ENCODE data around the gene SELENOI. TPM values are rescaled to one million over a fixed set of nuclear protein-coding genes. Genes with fewer than 3 reads are reported as not detected.
A peak's percentile ranks its signal among the peaks of the same experiment; 100 is the strongest.
"Not testable (repeated sequence)": the region's sequence is repeated elsewhere in the genome, so short reads cannot be mapped to it uniquely, and the experiment has no call there.

The SELENOI gene
- total RNA-seq, 1 donor from 2014 or later, result 32.1 TPM

DNA sequence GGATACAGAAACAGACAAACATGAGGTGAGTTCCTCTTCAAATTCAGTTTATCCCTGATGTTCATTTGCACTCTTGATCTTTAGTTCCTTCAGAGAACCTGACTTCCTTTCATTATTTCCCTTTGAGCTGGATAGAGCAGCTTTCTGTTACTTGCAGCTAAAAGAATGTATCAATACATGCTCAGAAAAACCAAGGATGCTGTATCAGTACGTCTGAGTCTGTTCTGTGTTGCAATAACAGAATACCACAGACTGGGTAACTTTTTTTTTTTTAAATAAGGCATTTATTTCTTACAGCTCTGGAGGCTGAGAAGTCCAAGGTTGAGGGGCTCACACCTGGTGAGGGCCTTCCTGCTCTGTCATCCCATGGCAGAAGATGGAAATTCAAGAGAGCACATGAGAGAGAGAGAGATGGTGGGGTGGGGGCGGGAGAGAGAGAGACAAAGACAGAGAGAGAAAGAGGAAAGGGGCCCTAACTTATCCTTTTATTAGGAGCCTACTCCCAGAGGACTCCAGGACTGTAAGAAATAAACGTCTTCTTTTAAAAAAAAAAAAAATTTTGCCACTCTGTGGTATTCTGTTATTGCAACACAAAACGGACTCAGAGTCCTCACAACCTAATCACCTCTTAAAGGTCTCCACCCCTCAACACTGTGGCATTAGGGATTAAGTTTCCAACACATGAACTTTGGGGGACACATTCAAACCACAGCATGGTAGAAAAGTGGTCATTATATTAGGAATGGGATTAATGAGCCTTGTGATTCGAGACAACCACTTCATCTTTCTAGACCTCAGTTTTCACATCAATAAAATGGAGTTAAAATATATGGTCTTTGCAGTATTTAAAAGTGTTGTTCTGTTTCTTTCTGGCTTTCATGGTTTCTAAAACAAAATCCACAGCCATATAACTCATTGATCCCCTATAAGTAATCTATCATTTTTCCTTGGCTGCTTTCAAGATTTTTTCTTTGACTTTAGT lies 18.4 kb upstream of the SELENOI start:
- no peak for ATAC-seq

DNA sequence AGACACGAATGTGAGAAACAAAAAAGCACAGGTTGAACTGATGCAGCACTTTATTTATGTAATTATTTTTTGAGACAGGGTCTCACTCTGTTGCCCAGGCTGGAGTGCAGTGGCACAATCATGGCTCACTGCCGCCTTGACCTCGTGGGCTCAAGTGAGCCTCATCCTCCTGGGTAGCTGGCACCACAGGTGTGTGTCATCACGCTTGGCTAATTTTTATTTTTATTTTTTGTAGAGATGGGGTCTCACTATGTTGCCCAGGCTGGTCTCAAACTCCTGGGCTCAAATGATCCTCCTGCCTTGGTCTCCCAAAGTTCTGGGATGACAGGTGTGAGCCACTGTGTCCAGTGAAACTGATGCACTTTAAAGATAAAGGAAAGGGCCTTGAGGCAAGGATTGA lies 16.9 kb upstream of the SELENOI start:
- ATAC-seq, result not testable (repeated sequence)

- peak; percentile 92 for ATAC-seq
Measured at GRCh38 chr2:26330114-26330549, 15.8 kb upstream of the SELENOI start.

- ATAC-seq, result no peak
Measured at GRCh38 chr2:26330604-26331003, 15.3 kb upstream of the SELENOI start.

DNA sequence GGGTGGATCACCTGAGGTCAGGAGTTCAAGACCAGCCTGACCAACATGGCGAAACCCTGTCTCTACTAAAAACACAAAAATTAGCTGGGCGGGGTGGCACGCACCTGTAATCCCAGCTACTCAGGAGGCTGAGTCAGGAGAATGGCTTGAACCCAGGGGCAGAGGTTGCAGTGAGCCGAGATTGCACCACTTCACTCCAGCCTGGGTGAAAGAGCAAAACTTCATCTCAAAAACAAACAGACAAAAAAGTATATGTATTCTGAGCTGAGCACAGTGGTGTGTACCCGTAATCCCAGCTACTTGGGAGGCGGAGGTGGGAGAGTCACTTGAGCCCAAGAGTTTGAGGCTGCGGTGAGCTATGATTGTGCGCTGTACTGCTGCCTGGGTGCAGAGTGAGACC lies 14.6 kb upstream of the SELENOI start:
- ATAC-seq, result not testable (repeated sequence)

DNA sequence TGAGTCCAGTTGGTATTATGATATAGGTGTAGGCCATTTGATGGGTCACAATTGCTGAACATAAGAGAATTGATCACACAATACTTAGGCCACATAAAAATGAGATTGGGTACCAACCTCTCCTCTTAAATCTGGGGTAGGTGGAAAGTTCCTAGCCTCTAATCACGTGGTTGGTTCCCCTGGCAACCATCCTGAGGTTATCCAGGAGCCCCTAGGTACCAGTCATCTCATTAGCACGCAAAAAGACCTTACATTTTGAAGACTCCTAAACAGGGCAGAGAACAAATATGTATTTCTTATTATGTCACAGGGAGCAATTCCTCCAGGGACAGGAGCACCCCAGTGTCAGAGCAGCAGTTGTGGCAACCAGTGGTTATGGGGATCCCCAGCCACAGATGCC lies 12.7 kb upstream of the SELENOI start:
- ATAC-seq, result no peak

GRCh38 chr2:26335231-26335630 lies 10.7 kb upstream of the SELENOI start:
- ATAC-seq, result no peak

DNA sequence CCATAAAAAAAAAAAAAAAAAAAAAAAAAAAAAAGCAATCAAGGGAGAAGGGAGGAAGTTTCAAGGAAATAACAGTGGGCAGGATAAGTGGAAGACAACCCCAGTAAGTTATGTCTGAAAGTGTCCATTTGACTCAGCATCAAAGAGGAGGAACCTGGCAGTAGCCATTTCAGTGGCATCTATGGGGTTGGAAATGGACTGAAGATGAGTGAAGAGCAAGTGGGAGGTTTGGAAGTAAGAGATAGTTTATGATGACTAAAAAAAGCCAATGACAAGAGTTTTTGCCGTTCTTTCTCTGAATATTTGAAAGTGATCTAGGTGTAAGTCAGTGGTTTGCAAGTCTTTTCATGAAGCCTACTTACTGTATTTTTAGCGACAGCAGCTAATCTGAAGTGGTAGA lies 9.2 kb upstream of the SELENOI start:
- ATAC-seq, result no peak

GRCh38 chr2:26337298-26337697 lies 8.6 kb upstream of the SELENOI start:
- ATAC-seq, result no peak

GRCh38 chr2:26340831-26341230 lies 5.1 kb upstream of the SELENOI start:
- ATAC-seq, result no peak

GRCh38 chr2:26344581-26345282 lies 1.2 kb upstream of the SELENOI start:
- no peak for ATAC-seq

- ATAC-seq, result no peak
Measured at GRCh38 chr2:26345283-26345544, 729 bp upstream of the SELENOI start.

- ATAC-seq, result peak; percentile 18
Measured at GRCh38 chr2:26346454-26347053, 611 bp downstream of the SELENOI start, which contains the start of gene ADGRF3. TSS of gene ADGRF3 (minus strand) at chr2:26346789. CDS start at chr2:26346234, 555 bp downstream.

- no peak for ATAC-seq
Measured at GRCh38 chr2:26347286-26347865, 1.4 kb downstream of the SELENOI start.

GRCh38 chr2:26349690-26350089 lies 3.7 kb downstream of the SELENOI start:
- ATAC-seq, result no peak

- ATAC-seq, result no peak
Measured at GRCh38 chr2:26351375-26352090, 5.6 kb downstream of the SELENOI start.

- peak; percentile 74 for ATAC-seq
Measured at GRCh38 chr2:26352892-26353291, 6.9 kb downstream of the SELENOI start.

DNA sequence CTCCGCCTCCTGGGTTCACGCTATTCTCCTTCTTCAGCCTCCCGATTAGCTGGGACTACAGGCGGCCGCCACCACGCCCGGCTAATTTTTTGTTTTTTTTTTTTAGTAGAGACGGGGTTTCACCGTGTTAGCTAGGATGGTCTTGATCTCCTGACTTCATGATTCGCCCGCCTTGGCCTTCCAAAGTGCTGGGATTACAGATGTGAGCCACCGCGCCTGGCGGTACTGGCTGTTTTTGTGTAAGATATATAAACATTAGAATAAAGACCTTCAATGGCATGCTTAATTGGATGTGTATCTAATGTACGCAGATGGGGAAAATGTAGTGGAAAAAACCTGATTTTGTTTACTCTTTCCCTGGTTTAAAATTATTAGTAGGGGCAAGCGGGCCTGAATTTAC lies 8.5 kb downstream of the SELENOI start:
- ATAC-seq, result not testable (repeated sequence)

DNA sequence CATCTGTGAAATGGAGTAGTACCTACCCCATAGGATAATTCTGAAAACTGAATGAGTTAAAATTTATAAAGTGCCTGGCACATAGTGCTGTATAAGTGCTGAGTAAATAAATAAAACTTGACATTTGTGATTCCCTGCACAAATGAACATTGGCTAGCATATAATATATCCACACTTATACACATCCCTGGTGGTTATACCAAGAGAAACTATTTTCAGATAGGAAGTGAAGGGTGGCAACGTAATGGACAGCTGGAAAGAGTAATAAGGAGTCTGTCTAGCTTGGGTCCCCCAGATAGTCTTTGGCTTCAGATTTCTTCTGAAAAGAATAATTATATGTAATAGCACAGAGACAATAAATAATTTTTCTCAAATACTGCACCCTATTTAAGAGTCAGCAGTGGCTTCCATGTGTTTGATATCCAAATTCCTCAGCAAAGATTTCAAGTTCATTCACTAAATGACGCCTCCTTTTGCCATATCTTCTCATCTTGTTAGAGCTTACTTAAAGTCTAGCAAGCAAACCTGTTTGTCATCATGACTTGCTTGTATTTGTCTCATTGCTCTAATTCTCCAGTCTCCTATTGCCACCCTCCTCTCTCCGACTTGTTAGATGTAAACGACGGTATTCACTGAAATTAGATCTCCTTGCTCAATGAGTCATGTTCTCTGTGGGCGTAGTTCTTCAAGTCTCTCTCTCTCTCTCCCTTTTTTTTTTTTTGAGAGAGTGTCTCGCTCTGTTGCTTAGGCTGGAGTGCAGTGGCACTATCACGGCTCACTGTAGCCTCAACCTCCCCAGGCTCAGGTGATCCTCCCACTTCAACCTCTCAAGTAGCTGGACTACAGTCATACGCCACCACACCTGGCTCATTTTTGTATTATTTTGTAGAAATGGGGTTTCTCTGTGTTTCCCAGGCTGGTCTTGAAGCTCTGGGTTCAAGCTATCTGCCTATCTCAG lies 9.4 kb downstream of the SELENOI start:
- peak; percentile 87 for ATAC-seq

DNA sequence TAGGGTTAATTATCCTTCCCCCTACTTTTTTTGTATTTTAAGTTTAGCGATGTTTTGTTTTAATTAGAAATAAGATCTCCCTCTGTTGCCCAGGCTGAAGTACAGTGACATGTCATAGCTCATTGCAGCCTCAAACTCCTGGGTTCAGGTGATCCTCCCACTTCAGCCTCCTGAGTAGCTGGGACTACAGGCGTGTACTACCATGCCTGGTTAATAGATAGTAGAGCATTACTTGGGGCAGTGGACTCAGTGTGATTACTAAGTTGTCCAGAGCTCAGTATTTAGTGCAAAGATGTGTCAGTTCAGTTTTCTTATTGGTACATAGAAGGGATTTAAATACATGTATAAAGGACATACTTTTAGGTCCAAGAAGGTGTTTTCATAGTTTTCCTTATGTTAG lies 10.2 kb downstream of the SELENOI start:
- no peak for ATAC-seq

DNA sequence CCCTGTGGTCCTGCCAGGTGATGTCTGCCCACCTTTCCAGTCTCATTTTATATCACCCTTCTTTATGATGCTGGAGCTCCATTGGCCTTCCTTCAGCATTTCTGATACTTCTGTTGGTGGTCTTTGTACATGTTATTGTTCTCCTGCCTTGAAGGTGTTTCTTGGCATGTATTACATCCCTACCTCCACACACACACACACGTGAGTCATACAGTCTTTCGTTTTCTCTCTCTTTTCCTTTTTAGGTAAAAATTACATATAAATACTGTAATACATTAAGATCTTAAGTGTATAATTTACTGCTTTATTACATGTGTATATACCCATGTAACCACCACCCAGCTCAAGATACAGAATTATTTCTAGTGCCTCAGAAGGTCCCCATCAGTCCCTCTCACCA lies 10.8 kb downstream of the SELENOI start:
- peak; percentile 26 for ATAC-seq
